Stimulated activated CD4-positive, alpha-beta T cell treated with anti-CD3 and anti-CD28 coated beads, TNF-alpha, amount 100 ng/mL, for 1 hour (primary cell): ENCODE measurements around the gene SH2D3A.
A peak's percentile ranks its signal among the peaks of the same experiment; 100 is the strongest.
"Not testable (repeated sequence)": the region's sequence is repeated elsewhere in the genome, so short reads cannot be mapped to it uniquely, and the experiment has no call there.

Experiments
- DNase-seq, 3 donors: peaks; one replicate each; pipeline ENCODE4 v3.0.0-alpha.2; 2020; ENCODE audit warnings: low read depth in 3 of 3, low spot score in 1 of 3

Gene SH2D3A

DNA sequence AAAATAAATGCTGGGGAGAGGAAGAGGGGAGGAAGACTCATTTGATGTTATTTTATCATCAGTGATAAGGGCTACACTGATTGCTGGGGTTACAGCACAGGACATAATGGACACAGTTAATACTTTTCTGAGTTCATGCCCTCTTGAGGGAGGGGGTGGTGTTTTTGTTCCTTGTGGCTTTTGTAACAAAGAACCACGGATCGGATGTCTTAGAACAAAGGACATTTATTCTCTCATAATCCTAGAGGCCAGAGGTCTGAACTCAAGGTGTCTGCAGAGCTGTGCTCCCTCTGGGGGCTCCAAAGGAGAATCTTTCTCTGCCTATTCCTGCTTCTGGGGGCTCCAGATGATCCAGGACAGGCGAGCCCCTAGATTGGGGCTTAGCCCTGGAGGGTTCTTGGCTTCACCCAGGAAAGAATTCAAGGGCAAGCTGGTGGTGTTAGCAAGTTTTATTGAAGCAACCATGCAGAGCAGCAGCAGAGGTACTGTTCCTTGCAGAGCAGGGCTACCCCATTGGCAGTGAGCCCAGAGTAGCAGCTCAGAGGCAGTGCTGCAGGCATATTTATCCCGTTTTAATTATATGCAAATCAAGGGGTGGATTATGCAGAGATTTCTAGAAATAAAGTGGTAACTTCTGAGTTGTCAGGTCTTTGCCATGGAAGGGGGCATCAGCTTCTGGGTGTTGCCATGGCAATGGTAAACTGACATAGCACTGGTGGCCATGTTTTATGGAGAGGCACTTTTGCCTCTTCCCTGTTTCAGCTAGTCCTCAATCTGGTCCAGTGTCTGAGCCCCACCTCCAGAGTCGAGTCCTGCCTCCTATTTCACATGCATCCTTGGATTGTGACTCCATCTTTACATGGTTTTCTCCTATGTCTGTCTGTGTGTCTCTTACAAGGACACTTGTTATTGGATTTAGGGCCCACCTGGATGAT, 23.2 kb upstream of the SH2D3A start:
- no peak for DNase-seq

DNA sequence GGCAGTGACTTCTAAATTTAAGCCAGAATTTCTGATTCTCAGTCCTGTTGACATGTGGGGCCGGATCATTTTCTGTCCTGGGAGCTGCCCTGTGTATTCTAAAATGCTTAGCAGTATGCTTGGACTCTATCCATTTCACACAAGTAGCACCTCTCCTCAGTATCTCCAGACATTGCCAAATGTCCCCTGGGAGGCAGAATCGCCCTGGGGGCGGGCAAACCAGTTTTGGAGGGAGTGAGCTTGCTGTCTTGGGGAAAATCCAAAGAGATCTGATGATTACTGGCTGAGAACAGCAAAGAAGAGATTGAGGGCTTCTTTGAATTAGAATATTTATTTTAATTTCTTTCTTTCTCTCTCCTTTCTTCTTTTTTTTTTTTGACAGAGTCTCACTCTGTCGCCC, 21.7 kb upstream of the SH2D3A start:
- no peak for DNase-seq

DNA sequence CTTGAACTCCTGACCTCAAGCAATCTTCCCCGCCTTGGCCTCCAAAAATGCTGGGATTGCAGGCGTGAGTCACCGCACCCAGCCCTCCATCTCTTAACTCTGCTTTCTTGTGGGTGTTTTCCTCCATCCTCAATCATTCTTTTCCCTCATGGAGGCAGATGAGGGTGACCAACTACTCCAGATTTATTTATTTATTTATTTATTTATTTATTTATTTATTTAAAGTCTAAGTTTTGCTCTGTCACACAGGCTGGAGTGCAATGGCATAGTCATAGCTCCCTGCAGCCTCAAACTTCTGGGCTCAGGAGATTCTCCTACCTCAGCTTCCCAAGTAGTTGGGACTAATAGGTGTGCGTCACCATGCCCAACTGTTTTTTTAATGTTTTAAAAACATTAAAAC, 20.2 kb upstream of the SH2D3A start:
- no peak for DNase-seq

DNA sequence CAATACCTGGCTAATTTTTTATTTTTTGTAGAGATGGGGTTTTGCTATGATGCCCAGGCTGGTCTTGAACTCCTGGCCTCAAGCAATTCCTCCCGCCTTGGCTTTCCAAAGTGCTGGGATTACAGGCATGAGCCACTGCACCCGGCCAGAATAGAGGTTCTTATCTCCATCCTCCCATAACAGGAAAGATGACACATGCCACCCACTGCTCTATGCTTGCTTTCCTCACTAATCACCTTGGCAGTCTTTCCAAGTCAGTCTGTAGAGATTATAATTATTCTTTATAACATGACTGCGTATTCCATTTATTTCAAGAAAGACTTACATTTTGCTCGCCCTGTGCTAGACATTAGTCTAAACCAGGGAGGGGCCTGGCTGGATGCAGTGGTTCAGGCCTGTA, 12.0 kb upstream of the SH2D3A start:
- DNase-seq, result no peak

DNA sequence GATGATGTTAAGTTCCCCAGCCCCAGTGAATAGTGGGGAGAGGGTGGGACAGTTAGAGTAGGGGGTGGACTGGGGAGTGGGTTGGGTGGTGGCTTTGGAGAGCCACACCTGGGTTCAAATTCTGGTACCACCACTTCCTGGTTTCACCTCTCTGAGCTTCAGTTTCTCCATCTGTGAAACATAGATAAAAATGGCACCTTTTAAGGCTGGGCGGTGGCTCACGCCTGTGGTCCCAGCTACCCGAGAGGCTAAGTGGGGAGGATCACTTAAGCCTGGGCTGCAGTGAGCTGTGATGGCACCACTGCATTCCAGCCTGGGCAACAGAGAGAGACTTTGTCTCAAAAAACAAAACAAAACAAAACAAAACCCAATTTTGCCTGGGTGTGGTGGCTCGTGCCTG, 11.2 kb upstream of the SH2D3A start:
- DNase-seq, result no peak

DNA sequence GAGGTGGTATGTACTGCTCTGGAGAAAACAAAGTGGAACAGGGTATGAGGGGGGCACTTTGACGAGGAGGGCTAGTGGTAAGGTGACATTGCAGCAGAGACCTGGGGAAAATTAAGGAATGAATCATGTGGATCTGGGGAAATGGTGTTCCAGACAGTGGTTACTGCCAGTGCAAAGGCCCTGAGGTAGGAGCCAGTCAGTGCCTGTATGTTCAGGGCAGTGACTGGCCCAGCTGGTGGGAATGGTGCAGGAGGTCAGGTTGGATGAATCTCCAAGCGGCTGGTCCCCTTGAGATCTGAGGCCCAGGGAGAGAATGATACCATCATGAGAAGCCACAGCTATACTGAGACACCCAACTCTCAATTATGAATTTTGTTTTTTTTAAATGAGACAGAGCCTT, 10.2 kb upstream of the SH2D3A start:
- DNase-seq, result no peak

DNA sequence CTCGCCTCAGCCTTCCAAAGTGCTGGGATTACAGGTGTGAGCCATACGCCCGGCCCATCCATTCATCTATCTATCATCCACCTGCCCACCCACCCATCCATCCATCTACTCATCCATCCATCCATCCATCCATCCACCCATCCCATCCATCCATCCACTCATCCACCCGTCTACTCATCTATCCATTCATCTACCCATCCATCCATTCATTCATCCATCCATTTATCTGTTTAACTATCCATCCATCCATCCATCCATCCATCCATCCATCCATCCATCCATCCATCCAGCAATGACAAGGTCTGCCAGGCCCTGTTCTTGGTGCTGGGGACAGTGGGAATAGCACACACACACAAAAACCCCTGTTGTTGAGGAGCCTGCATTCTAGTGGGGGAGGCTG, 9.8 kb upstream of the SH2D3A start:
- DNase-seq, result no peak

DNA sequence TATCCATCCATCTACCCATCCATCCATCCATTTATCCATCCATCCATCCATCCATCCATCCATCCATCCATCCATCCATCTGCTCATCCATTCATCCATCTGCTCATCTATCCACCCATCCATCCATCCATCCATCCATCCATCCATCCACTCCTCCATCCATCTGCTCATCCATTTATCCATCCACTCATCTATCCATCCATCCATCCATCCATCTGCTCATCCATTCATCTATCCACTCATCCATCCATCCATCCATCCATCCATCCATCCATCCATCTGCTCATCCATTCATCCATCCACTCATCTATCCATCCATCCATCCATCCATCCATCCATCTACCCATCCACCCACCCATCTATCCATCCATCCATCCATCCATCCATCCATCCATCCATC, 8.8 kb upstream of the SH2D3A start:
- DNase-seq, result not testable (repeated sequence)

DNA sequence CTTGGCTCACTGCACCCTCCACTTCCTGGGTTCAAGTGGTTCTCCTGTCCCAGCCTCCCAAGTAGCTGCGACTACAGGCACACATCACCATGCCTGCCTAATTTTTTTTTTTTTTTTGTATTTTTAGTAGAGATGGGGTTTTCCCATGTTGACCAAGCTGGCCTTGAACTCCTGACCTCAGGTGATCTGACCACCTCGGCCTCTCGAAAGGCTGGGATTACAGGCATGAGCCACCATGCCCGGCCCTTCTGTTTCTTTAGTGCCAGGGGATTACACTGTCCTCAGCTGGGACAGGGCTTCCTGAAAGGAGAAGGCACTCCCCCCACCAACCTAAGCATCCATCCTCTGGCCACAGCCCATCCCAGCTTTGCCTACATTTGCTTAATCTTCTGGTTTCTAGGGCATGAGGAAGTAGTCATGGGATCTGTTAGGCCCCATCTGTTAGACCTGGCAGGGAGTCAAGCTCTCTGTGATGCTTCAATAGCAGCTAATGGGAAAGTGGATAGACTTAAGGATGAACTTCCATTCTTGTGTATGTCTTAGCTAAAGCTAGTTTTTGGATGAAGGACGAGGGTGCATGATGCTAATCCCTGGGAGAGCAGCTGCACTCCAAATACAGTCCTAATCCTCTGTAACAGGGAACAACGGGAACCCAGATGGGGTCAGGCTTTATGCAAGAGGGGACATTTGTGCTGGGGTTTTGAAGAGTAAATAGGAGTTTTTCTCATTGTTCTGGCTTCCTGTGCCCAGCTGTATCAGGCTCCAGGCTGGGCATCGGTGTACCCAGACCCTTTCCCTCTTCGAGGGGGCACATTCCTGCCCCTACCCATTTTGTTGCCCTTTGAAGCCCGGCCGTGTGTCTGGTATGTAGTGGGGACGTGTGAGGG, 7.8 kb upstream of the SH2D3A start:
- no peak for DNase-seq

DNA sequence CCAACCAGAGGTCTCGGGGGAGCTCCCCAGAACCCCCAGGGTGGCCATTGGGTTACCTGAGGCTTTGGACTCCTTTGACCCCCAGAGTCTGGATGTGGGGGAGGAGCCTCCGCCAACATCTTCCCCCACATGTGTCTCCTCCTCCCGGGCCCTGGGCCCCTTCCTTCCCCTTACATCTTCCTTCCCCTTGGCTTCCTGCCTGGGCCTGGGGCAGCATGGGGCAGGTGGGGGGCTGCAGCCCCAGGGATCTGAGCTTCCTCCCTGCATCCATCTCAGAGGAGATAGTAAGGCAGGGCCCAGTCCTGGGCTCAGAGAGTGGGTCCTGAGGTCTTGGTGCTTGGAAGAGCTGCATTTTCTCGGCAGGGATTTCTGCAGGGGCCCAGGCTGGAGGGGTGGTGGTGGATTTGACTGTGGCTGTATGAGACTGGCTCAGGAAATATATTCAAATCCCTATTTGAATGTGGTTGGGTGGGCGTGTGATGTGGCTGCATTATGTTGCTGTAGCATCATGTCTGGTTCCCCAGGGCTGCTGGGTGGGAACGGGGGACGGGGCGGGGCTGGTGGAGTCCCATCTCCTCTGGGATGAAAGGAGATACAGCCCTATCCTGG, 6.2 kb upstream of the SH2D3A start:
- peak in 1 of 3 donors; percentile 31 for DNase-seq

DNA sequence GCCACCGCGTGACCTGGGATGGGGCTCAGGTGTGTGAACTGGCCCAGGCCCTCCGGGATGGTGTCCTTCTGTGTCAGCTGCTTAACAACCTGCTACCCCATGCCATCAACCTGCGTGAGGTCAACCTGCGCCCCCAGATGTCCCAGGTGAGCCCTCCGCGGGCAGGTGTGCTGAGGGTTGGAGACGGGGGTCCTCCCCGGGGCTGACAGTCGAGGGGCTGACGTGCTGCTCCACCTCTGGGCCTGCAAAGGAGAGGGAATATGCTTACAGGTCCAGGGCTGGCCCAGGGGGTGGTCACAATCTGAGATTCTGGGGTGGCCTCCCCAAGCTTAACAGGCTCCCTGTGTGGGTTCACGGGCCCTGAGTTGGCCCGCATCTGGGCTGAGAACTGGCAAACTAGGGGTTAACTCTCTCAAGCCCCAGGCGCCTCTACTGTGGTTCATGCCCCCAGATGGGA, 5.7 kb upstream of the SH2D3A start:
- DNase-seq, result no peak

DNA sequence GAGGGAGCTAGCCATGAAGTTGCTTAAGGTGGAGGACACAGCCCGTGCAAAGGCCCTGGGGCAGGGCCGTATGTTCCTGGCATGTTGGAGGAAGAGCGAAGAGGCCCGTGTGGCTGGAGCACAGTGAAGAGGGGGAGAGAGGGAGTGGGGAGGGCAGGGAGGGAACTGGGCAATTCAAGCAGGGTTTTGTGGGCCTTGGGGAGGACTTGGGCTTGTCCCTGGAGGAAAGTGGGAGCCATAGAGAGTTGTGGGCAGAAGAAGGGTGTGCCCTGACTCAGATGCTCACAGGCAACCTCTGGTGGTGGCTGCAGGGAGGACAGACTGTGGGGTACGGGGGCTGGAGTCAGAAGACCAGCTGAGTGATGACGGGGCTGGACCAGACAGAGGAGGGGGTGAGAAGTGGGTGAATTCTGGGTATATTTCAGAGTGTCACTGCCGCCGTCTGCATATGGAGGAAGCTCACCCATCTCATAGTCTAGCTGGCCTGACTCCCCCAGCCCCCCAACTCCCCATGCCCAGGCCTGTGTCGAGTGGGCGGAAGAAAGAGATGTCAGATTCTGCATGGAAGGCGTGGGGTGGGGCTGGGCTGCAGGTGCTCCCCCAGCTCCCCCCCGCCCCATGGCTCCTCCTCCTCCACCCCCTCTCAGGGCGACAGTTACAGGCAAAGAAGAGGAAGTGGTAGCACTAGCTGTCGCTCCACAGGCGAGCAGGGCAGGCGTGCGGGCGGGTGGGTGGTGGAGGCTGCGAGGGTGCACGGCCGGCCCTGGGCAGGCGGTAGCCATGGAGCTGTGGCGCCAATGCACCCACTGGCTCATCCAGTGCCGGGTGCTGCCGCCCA, 5.0 kb upstream of the SH2D3A start, which contains the start of gene VAV1:
Gene VAV1, plus strand, starts transcription at position 681 of the 838 bp plus-strand sequence. Its CDS starts 100 bp downstream, at position 781.
- DNase-seq, result peak; percentile 59 to 68 (median 66)

DNA sequence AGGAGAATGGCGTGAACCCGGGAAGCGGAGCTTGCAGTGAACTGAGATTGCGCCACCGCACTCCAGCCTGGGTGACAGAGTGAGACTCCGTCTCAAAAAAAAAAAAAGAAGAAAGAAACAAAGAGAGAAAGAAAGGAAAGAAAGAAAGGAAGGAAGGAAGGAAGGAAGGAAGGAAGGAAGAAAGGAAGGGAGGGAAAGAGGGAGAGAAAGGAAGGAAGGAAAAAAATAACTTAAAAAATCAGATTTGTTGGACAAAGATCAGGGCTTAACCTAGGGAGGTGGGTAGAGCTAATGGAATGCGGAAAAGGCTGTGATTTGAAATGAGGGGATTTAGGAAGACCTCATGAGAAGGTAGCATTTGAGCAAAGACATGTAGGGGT, 4.4 kb upstream of the SH2D3A start:
- not testable (repeated sequence) for DNase-seq

DNA sequence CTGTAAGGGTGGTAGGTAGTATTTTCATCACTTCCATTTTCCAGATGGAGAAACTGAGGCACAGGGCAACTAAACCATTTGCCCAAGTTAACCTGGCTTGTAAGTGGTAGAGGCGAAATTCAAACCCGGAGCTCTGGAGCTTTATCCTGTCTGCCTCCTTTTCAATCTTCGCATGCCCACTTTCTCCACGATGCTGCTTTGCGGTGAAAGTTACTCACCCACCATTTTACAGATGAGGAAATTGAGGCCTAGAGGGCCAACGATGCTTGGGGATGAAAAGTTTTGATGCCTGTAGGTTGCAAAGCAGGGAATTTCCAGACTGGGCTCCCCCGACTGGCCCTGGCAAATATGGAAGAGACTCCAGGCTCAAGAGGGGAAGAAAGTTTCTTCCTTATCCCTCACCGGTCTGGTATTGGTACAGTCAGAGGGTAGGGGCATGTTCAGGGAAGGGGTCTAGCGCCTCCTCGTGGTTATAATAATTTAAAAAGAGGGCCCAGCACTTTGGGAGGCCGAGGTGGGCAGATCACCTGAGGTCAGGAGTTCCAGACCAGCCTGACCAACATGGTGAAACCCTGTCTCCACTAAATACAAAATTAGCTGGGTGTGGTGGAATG, 1.9 kb upstream of the SH2D3A start:
- no peak for DNase-seq

DNA sequence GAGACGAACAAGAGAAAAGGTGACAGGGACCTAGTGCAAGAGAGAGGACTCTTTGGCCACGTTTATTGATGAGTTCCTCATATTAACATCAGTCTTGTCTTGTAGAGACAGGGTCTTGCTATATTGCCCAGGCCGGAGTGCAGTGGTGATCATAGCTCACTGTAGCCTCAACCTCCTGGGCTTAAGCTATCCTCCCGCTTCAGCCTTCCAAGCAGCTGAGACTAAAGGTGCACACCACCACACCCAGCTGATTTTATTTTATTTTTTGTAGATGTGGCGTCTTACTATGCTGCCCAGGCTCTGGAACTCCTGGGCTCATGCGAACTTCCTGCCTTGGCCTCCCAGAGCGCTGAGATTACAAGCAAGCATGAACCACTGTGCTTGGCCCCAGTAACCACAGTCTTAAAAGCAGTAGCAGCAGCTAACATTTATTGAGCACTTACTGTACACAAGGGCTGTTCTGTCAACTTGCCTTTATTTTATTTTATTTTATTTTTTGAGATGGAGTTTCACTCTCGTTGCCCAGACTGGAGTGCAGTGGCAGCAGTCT, 1.1 kb upstream of the SH2D3A start:
- no peak for DNase-seq

DNA sequence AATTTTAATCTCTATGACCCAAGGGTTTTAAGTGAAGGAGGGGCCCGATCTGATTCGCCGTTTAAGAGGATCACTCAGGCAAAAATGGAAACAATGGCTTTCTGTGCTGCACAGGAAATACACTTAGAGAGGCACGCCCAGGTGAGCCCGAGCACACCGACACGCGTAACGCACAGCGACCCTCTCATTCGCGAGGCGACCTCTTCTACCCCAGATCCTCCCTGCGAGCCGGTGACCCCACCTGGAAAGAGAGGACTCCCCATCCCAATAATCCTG, 216 bp downstream of the SH2D3A start:
- DNase-seq, result no peak

DNA sequence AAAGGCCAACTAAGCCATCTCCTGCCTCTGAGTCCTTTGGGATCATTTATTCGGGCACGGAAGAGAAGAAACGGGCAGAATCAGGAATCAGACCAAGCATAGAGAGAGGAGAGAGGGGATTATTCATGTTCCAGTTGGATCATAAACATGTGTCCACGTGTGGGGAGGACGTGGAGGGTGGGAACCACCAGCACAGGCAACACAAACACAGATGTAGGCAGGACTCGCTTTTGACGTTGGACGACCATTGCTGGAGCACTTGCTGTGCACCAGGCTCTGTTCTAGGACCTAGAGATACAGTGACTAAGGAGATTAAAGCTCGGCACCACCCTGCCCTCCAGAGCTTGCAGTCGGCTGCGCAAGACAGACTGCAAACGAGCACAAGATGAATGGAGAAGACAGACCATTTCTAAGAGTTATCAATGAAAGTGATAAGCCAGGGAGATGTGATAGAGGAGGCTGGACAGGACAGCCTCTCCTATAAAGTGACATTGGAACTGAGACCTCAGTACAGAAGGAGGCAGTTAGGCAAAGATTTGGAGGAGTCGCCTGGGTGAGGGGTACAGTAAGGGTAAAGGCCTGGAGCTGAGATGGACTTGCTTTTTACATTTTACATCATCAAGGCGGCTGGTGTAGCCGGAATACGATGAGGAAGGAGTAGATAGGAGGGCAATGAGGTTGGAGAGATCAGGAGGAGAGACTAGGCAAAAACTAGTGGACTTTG, 716 bp downstream of the SH2D3A start:
- DNase-seq, result no peak

DNA sequence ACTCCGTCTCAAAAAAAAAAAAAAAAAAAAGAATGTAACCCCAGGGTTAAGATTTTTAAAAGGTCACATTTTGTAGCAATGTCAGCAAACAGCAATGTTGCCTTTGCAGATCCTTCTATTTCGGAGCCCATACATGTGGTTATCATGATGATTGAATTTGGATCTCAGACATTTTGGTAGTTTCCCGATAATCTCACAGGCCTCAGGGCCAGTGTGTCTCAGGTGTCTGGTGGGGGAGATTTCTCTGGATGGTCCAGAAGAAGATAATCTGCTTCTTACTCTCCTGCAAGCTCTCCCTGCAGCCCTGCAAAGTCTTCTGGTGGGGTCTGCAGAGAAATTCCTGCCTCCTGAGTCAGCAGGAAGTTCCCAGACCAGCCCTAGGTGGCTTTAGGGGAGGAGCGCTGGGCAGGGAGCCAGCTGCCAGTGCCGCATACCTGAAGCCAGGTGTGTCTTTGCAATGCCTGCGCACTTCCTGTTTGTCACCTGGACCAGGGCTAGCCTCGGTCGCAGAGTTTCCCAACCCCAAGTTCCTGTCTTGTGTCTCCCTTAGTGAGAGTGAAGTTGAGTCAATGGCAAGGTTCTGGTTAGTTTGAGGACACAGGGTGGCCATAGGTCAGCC, 1.4 kb downstream of the SH2D3A start:
- DNase-seq, result no peak

DNA sequence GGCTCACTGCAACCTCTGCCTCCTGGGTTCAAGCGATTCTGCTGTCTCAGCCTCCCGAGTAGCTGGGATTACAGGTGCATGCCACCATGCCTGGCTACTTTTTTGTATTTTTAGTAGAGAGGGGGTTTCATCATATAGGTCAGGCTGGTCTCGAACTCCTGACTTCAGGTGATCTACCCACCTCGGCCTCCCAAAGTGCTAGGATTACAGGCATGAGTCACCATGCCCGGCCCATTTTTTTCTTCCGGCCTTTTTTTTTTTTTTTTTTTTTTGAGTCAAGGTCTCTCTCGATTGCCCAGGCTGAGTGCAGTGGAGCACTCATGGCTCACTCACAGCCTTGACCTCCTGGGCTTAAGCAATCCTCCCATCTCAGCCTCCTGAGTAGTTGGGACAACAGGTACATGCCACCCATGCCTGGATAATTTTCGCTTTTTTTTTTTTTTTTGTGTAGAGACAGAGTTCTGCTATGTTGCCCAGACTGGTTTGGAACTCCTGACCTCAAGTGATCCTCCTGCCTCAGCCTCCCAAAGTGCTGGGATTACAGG, 4.9 kb downstream of the SH2D3A start:
- not testable (repeated sequence) for DNase-seq
